Vagina (tissue), 2 donors: ENCODE data around the gene SLC5A2.
"Not testable (repeated sequence)": the region's sequence is repeated elsewhere in the genome, so short reads cannot be mapped to it uniquely, and the experiment has no call there.

Experiments used
- POLR2A ChIP-seq, 2 donors: fragments of 450-650 bp; IDR thresholded peaks; one replicate each; pipeline ENCODE4 v1.6.1; 2017; ENCODE audit warnings: antibody characterized with exemption in 2 of 2, mild to moderate bottlenecking in 2 of 2, moderate library complexity in 2 of 2
- TF ChIP-seq, protein P1 (sequence below), 3 experiments: fragments of 450-650 bp in 2 of 3; fragments of 200-600 bp in 1 of 3; sonication (generic) in 1 of 3; IDR thresholded peaks; one replicate each; pipeline ENCODE4 v1.5.1; 2017 to 2019; ENCODE audit warnings: antibody characterized with exemption in 3 of 3, mild to moderate bottlenecking in 2 of 3, moderate library complexity in 2 of 3

DNA sequence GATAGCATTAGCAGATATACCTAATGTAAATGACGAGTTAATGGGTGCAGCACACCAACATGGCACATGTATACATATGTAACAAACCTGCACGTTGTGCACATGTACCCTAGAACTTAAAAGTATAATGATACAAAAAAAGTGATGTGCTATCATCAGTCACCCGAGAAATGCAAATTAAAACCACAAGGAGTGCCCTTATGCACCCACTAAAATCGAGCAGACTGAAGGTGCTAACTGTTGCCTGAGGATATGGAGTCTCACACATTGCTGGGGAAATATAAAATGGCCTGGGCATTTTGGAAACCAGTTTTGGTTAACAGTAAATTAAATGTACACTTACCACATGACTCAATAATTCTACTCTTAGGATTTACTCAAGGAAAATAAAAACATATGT is 43.9 kb upstream of the SLC5A2 start:
- TF ChIP-seq, protein P1, sequence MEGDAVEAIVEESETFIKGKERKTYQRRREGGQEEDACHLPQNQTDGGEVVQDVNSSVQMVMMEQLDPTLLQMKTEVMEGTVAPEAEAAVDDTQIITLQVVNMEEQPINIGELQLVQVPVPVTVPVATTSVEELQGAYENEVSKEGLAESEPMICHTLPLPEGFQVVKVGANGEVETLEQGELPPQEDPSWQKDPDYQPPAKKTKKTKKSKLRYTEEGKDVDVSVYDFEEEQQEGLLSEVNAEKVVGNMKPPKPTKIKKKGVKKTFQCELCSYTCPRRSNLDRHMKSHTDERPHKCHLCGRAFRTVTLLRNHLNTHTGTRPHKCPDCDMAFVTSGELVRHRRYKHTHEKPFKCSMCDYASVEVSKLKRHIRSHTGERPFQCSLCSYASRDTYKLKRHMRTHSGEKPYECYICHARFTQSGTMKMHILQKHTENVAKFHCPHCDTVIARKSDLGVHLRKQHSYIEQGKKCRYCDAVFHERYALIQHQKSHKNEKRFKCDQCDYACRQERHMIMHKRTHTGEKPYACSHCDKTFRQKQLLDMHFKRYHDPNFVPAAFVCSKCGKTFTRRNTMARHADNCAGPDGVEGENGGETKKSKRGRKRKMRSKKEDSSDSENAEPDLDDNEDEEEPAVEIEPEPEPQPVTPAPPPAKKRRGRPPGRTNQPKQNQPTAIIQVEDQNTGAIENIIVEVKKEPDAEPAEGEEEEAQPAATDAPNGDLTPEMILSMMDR (IDR thresholded peaks at IDR 0.05) = not testable (repeated sequence)
- not testable (repeated sequence) for TF ChIP-seq POLR2A (IDR thresholded peaks at IDR 0.05)
